AG10803 (cell line): Measurements from ENCODE around the gene RAP1GDS1.

Experiments used
- DNase-seq: peaks from one replicate; pipeline ENCODE4 v3.0.0; 2010; ENCODE audit warnings: low read depth
- H3K4me3 ChIP-seq: 2 replicates; pipeline ENCODE4 v1.5.1; 2011; ENCODE audit warnings: mild to moderate bottlenecking, low read length, control low read depth
- TF ChIP-seq, protein P1 (sequence below): conservative IDR thresholded peaks from 2 replicates; pipeline ENCODE4 v1.5.1; 2011; ENCODE audit warnings: mild to moderate bottlenecking, low read length, control low read depth, inconsistent platforms

RAP1GDS1 gene

DNA sequence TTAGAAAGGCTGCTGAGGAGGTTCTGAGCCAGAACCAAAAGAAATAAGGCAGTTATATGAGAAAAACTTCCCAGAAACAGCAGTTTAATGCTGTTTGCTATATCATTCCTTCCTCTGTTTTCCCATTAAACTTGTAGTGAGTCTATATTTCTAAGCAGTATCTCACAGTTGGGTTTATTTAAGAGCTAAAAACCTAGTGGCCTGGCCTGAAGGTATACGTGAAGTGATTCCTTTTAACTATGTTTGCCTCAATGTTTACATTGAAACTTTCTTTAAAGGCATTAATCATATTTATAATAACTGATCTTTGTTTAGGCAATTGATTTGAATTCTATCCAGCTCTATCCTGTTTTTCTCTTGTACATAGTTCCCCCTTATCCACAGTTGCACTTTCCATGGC, 19.1 kb upstream of the RAP1GDS1 start:
- TF ChIP-seq, protein P1, sequence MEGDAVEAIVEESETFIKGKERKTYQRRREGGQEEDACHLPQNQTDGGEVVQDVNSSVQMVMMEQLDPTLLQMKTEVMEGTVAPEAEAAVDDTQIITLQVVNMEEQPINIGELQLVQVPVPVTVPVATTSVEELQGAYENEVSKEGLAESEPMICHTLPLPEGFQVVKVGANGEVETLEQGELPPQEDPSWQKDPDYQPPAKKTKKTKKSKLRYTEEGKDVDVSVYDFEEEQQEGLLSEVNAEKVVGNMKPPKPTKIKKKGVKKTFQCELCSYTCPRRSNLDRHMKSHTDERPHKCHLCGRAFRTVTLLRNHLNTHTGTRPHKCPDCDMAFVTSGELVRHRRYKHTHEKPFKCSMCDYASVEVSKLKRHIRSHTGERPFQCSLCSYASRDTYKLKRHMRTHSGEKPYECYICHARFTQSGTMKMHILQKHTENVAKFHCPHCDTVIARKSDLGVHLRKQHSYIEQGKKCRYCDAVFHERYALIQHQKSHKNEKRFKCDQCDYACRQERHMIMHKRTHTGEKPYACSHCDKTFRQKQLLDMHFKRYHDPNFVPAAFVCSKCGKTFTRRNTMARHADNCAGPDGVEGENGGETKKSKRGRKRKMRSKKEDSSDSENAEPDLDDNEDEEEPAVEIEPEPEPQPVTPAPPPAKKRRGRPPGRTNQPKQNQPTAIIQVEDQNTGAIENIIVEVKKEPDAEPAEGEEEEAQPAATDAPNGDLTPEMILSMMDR: no peak
- DNase-seq: no peak
- H3K4me3 ChIP-seq: no peak overlapping the region

DNA sequence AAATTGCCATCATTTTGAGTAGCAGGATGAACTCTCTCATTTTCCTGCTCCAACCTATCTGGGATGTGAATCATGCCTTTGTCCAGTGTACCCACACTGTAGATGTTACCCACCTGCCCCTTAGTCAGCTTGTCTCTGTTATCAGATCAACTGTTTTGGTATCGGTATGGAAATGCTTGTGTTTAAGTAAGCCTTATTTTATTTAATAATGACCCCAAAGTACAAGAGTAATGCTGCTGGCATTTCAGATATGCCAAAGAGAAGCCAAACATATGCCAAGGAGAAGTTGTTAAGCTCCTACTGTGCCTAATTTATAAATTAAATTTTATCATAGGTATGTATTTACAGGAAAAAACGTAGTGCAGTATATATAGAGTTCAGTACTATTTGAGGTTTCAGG, 18.6 kb upstream of the RAP1GDS1 start:
- TF ChIP-seq, protein P1: no peak
- no peak overlapping the region for H3K4me3 ChIP-seq
- peak; percentile 8 for DNase-seq

- no peak overlapping the region for H3K4me3 ChIP-seq
- TF ChIP-seq, protein P1: no peak
- DNase-seq: no peak
Observed at GRCh38 chr4:98245226-98245625, 16.0 kb upstream of the RAP1GDS1 start.

GRCh38 chr4:98248934-98249333, 12.2 kb upstream of the RAP1GDS1 start:
- no peak overlapping the region for H3K4me3 ChIP-seq
- TF ChIP-seq, protein P1: no peak
- no peak for DNase-seq

GRCh38 chr4:98249831-98250230, 11.4 kb upstream of the RAP1GDS1 start:
- TF ChIP-seq, protein P1: no peak
- no peak for DNase-seq
- no peak overlapping the region for H3K4me3 ChIP-seq

GRCh38 chr4:98253499-98253898, 7.7 kb upstream of the RAP1GDS1 start:
- TF ChIP-seq, protein P1: no peak
- H3K4me3 ChIP-seq: no peak overlapping the region
- no peak for DNase-seq

DNA sequence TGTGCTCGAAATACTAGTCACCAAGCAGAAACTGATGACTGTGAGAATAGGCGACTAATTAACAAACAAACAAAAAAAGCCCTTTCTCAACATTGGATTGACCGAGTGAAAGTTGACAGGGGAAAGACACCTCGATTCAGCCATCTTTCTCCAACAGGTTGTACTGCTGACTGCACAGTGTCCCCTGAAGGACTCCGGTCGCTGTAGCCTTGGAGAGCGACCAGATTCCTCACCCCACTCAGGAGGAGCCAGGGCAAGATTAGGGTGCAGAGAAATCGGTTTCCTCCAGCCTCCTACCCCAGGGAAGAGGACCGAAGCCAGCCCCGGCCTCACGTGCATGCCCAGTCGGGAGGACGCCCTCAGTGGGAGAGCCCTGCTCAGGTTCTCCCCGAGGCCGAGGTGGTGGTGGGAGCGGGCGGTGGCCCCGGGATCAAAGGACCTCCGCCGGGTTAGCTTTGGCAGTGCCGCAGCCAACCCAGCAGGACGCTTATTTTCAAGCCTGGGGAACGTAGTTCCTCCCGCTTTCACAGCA, 1.1 kb upstream of the RAP1GDS1 start:
- TF ChIP-seq, protein P1: no peak
- DNase-seq: no peak
- peak overlapping the region; percentile 79 for H3K4me3 ChIP-seq
